NCI-H2107 (cell line): ENCODE results near the gene TFCP2L1.

Experiments used
- DNase-seq: peaks from one replicate; lab custom pipeline; 2025; lab: John Stamatoyannopoulos, UW

The TFCP2L1 gene

DNA sequence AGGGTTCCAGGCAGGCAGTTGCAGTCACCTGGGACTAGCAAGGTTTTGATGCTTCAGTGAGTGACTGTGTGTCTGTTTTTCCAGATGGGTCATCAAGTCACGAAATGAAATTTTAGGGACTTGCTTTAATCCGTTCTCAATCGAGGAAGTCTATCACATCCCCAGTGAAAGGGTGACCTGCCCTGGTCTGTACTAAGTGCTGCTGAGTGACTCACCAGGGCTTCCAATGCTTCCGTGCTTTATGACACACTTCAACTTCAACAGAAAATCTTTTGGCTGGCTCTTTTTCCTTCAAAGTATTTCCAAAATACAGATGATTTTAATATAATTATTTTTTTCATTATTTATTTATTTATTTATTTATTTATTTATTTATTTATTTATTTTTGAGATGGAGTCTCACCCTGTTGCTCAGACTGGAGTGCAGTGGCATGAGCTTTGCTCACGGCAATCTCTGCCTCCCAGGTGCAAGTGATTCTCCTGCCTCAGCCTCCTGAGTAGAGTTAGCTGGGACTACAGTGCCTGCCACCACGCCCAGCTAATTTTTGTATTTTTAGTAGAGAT, 18.4 kb downstream of the TFCP2L1 start:
- DNase-seq, result no peak

- DNase-seq, result no peak
Observed at GRCh38 chr2:121263996-121264715, 20.8 kb downstream of the TFCP2L1 start.

GRCh38 chr2:121260370-121261154, 24.4 kb downstream of the TFCP2L1 start:
- DNase-seq, result peak; percentile 26

- no peak for DNase-seq
Observed at GRCh38 chr2:121258051-121258450, 27.0 kb downstream of the TFCP2L1 start.

DNA sequence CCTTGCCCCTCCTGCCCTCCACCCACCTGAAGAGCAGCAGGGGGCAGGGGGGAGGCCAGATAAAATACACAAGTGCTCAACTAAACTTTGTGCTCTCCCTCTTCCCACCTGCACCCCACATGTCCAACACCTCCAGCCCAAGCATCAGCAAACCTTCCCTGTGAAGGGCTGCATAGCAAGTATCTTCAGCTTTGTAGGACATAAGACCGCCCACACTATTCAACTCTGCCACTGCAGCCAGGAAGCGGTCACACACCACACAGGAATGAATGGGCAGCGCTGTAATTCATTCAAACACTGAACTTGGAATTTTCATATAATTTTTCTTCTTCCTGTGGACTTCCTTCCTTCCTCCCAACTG, 27.5 kb downstream of the TFCP2L1 start:
- DNase-seq, result no peak

DNA sequence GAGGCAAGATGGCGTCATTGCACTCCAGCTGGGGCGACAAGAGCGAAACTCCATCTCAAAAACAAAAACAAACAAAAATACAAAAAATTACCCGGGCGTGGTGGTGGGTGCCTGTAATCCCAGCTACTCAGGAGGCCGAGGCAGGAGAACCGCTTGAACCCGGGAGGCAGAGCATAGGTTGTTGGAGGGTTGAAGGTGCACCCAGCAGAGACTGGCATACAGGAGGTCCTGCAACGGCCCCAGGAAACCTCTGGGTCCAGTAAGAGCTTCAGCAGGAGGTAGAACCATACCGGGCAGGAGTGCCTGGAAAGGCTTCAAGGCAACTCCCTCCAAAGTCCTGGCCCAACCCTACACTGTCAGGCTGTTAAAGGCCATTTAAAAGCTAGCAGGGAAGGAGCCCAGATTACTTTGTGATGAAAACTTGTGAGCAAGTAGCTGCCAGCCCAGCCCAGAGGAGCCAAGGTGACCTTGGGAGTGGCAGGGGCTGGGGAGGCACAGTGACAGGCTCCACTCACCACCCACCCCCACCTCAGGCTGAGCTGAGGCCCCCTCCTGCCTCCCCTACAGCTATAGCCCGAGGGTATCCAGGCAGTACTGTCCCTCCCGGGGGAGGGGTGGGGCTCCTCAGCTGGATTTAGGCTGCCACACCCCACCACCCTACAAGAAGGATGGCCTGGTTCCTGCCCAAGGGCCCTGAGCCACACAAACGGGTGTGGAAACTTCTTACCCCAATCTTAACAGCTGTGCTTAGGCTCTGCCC, 28.1 kb downstream of the TFCP2L1 start:
- DNase-seq, result no peak

- peak; percentile 23 for DNase-seq
Observed at GRCh38 chr2:121255358-121255757, 29.6 kb downstream of the TFCP2L1 start.

DNA sequence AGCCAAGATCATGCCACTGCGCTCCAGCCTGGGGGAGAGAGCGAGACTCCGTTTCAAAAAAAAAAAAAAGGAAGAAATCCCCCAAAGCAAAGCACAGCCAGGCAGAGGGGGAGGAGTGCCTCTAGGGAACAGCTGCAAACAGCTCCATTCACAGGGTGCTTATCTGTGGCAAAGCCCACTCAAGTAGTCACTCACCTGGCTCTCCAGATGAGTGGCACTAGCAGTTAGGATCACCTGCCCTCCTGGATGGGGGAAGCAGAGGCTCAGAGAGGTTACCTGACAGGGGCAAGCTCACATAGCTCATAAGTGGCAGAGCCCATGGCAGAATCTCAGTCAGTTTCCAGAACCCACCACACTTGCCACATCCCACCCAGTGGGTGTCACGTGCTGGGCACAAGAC, 30.3 kb downstream of the TFCP2L1 start:
- DNase-seq, result peak; percentile 82

- no peak for DNase-seq
Observed at GRCh38 chr2:121253674-121254240, 31.2 kb downstream of the TFCP2L1 start.

DNA sequence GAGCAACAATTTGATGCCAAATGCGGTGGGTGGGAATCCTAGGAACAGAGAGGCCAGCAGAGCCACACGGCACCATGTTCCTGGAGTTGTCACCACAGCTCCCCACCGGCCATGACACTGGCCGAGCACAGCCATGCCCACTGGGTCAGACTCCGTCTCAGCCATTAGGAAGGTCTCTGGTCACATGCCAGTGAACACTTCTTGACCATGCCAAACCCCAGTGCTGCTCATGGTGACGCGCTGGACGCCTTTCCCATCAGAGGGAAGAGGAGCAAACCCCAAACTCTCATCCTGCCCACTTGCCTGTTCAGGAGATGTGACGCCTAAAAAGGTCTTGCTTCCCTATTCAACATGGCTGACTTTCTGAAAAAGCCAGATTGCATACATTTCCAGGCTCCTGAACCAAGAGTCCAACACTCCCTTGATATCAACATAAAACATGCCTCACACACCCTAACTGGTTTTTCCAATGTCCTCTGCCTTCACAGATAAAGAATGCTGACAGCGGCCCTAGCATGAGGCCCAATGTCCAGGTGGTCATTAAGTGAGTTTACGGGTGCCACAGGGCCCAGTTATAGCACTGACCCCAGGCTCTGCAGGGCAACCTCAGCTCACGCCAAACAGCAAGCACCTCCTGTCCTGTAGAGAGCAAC, 31.9 kb downstream of the TFCP2L1 start:
- DNase-seq, result no peak

- no peak for DNase-seq
Observed at GRCh38 chr2:121251497-121251896, 33.5 kb downstream of the TFCP2L1 start.

DNA sequence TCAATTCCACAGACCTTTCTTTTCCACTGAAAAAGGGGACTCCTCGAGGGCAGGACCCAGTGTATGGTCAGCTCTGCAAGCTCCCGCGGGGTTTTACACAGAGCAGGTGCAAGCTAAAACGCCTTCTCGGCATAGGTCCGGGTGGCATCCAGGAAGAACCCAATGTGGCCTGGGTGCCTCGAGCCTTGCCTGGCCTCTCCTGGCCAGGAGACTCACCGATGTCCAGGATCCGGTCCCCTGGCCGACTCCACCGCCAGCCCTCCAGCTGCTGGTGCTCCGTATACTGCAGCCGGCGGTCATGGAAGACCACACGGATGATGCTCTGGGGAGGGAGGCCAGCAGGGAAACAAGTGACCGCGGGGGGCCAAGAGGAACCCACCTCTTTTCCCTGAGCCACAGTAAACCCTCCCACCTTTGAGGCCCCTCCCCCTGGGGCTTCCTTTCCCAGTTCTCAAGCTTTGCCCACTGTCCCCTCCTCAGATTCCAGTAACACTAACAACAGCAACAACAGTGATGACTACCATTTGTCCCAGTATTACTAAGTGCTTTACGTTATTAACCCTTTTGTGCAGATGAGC, 36.1 kb downstream of the TFCP2L1 start:
- DNase-seq, result no peak

DNA sequence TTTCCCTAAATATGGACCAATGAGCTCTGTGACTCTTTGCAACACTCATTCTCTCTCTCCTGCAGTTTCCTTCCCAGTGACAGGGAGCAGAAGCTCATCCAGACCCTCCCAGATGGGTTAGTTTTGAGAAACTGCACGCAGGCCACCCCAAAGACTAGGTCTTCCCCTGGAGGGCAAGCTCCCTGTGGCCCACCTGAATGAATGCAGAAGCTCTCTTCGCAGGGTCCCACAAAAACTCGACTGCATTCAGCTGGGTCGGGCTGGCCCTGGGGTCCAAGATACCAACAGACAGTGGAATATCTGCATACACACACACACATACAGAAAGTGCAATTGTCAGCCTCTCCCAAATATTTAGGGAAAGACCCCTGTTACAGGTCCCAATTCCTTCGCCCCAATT, 37.0 kb downstream of the TFCP2L1 start:
- no peak for DNase-seq

GRCh38 chr2:121247534-121247933, 37.5 kb downstream of the TFCP2L1 start:
- no peak for DNase-seq

- DNase-seq, result no peak
Observed at GRCh38 chr2:121246704-121247255, 38.2 kb downstream of the TFCP2L1 start.

GRCh38 chr2:121245913-121246312, 39.1 kb downstream of the TFCP2L1 start:
- no peak for DNase-seq

- no peak for DNase-seq
Observed at GRCh38 chr2:121245120-121245820, 39.7 kb downstream of the TFCP2L1 start.

DNA sequence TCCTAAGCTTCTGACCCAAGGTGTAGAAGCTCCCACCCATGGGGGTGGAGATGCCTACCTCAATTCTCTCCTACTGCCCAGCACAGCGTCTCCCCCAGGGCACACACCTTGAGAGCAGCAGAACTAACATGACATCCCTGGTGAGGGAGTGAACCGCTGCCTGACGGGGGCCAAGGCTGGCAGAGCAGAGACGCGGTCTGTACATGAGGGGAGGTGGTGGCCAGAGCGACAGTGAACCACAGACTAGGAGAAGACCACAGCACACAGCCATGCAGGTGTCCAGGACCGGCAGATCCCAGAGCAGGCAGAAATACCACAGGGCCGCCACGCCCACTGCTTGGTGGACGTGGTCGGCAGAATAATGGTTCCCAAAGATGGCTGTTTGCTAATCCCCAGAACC, 40.4 kb downstream of the TFCP2L1 start:
- no peak for DNase-seq

- no peak for DNase-seq
Observed at GRCh38 chr2:121243821-121244460, 41.1 kb downstream of the TFCP2L1 start.

DNA sequence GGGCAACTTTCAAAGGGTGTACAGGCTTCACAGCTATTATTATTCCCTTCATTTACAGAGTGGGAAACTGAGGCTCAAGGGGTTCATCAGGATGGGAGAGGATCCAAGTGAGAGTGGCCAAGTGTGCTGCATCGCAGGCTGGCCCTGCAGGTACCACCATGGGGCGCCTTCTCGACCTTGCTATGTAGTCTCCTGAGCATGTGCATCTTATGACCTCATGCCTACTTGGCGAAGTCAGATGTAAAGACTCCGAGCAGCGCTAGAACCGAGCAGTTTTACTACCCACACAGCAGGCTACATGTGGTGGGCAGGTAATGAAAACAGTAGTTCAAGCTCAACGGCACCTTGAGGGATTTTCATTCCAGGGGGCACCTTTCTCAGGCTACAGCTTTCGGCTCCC, 42.0 kb downstream of the TFCP2L1 start:
- no peak for DNase-seq
